ENCODE results near the gene COL8A1.
"Not testable (repeated sequence)": the region's sequence is repeated elsewhere in the genome, so short reads cannot be mapped to it uniquely, and the experiment has no call there.

COL8A1 gene

DNA sequence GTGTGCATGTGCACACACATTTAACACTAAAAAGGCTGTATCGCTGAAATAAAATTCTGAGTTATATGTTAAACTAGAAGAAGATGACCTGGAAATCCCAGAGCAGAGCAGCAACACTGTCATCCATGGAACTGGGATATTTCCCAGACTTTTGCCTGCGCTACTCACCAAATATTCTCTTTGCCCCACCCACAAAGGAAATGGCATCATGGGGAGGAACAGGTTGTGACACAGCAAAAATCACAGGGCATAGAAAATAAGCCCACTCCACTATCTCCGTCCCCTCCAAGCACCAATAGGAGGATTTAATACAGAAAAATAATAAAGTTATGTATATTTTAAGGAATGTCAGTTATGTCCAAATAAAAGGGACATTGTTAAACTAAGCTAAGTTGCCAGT lies 71.7 kb downstream of the COL8A1 start:
- no peak for DNase-seq

DNA sequence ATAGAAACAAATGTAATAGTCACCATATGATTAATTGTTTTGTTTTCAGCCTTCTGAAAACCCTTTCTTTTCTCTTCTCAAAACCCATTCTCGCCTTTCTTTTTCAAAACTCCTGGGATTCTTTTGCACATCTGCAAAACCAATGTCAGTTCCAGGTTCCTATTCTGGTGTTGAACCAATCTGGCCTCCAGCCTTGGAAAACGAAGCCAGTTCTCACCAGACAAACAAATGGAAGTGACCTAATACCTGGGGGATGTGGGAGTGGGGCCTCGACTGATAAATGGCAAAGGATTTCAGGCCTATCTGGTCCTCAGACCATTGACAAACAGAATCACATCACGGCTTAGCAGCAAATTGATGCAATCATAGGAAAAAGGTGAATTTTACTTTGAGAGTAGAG lies 73.0 kb downstream of the COL8A1 start:
- DNase-seq, result no peak

- DNase-seq, result no peak
Observed at GRCh38 chr3:99712291-99712954, 74.0 kb downstream of the COL8A1 start.

GRCh38 chr3:99713440-99713839 lies 75.0 kb downstream of the COL8A1 start:
- no peak for DNase-seq

DNA sequence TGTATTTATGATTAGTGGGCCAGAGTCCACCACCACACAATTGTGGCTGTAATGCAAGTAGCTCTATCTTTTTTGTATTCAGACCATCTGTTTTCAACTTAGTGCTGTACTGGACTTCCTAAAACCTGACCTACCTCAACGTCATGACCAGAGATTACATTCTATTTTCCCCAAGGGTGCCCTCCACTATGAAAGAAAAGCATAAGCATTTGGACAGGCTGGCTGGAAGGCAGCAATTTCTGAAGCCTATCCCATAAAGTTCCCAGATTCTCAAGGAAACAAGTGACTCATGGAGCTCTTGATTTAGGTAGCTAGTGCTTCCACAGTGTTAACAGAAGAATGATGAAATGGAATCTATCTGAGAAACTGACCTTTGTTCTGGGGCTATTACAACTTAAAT lies 75.8 kb downstream of the COL8A1 start:
- no peak for DNase-seq

GRCh38 chr3:99714575-99714974 lies 76.2 kb downstream of the COL8A1 start:
- DNase-seq, result no peak

DNA sequence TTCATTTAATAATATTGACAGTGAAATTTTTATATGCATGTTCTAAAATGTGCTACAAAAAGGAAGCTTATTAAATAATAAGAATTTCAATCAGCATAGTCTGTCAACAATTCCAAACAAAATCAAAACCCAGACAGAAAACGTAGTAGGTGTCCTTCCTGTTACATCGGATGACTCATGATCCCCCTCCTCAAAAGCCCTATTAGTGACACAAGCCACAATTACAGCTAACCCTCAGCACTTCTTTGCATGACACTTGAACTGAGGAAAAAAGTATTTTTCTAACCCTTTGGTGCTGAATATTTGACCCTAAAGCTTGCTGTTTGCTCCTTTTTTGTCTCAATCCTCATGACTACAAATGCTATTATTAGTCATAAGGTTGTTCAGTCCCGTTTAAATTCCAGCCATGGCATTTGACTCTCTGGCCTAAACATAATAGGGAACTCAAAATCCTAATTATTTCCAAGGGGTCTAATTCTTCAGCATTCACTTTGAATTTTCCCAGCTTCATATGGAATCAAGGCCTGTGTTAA lies 78.1 kb downstream of the COL8A1 start:
- no peak for DNase-seq

DNA sequence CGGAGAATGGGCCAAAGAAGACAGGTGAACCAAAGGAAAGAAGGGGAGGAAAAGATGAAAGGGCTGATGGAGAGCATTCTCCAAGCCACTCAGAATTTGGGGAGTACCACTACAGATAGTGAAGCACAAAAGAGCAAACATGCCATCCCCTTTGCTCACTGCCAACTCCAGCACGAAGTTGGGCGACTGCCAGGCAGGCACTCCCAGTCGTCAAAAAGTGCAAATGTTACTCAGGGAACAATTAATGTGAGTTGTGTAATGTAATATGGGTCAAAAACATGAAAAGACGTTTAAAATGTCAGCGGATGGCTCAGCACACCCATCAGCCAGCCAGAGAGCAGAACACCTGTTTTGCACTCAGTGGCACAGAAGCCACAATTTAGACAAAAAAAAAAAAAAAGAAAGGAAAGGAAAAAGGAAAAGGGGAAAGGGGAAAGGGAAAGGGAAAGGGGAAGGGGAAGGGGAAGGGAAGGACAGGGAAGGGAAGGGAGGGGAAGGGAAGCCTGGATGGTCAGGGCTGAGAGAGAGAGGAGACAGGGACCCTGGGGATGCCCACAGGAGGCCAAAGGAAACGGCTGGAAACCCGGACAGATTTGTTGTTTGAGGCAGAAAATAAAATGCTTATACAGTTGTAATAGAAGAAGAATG lies 82.7 kb downstream of the COL8A1 start:
- DNase-seq, result no peak

DNA sequence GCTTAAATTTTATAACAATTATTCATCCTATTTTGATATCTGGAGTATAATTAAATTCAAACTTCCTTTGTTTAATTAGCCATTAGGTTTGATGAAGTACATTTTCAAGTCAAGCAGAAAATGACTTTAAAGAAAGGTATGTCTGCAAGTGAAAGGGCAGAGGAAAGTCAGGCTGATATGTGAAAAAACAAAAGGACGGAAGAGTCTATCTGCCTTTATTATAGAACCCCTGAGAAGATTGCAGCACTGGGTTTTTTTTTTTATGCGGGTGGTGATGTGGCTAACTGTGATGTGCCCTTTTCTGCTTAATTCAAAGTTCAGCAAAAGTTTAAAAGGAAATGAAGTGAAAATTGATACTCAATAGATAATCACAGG lies 83.2 kb downstream of the COL8A1 start:
- DNase-seq, result no peak

GRCh38 chr3:99724276-99724675 lies 85.9 kb downstream of the COL8A1 start:
- no peak for DNase-seq

- DNase-seq, result no peak
Observed at GRCh38 chr3:99730870-99731269, 92.5 kb downstream of the COL8A1 start.

GRCh38 chr3:99731499-99731898 lies 93.1 kb downstream of the COL8A1 start:
- DNase-seq, result no peak

DNA sequence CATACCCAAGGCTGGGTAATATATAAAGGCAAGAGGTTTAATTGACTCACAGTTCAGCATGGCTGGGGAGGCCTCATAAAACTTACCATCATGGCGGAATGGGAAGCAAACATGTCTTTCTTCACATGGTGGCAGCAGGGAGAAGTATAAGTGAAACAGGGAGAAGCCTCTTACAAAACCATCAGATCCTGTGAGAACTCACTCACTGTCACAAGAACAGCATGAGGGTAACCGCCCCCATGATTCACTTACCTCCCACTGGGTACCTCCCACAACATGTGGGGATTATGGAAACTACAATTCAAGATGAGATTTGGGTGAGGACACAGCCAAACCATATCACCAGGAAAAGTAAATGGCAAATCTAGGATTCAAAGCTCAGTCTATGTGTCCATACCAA lies 102.0 kb downstream of the COL8A1 start:
- not testable (repeated sequence) for DNase-seq

GRCh38 chr3:99741588-99741987 lies 103.2 kb downstream of the COL8A1 start:
- peak in 1 of 14 donors; percentile 12 for DNase-seq

- no peak for DNase-seq
Observed at GRCh38 chr3:99747915-99748314, 109.5 kb downstream of the COL8A1 start.

- no peak for DNase-seq
Observed at GRCh38 chr3:99751649-99752048, 113.3 kb downstream of the COL8A1 start.

- DNase-seq, result peak in 3 of 14 donors; percentile 2 to 12 (median 5)
Observed at GRCh38 chr3:99753268-99753975, 115.0 kb downstream of the COL8A1 start.

GRCh38 chr3:99755831-99756230 lies 117.4 kb downstream of the COL8A1 start:
- DNase-seq, result no peak

GRCh38 chr3:99757966-99758365 lies 119.6 kb downstream of the COL8A1 start:
- DNase-seq, result no peak

DNA sequence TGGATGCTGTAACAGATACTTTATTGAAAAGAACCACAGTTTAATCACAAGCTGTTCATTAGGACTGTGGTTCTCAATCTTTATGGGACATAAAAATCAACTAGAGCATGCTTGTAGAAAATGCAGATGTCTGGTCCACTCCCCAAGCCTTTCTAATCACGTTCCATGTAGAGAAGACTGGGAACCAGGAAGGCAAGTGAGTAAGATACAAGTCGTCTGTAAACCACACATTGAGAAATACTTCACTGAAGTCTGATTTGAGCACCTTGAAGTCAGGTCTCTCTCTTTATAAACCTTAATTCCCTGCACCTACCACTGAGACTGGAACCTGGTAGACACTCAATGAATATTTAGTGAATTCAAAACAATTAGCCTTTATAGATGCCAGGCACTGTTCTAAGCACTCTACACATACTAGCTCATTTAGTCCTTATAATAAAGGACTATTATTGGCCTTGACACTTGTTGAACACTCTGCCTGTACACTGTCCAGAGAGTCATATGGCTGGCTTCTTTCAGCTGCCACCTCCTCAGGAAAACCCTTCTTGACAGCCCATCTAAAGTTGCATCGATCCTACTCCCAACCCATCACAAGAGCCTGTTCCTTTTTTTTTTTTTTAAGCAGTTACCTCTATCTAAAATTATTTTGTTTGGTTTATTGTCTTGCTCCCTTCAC lies 120.2 kb downstream of the COL8A1 start:
- DNase-seq, result no peak

DNA sequence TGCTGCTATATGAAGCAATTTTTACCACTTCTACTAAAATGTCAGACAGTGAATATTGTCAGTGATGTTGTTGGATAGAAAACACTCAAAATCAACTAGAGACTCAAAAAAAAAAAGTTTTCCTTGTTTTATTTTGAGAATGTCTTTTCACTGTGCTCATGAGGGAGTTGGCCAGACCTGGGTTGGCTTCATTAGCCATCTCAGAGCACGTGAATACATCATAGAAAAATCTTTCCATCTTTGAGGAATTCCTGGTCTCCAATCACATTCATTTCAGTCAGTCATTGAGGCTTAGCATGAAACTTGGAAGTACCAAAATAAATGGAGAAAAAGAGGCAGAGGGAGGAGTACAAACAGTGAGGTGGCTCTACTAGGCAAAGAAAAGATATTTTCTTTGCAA lies 121.6 kb downstream of the COL8A1 start:
- no peak for DNase-seq

GRCh38 chr3:99760629-99761028 lies 122.2 kb downstream of the COL8A1 start:
- no peak for DNase-seq

All from C1 segment of cervical spinal cord (tissue), 14 donors.